ENCODE data around the gene MBLAC1.

Gene MBLAC1

GRCh38 chr7:100154651-100155491, 28.1 kb downstream of the MBLAC1 start:
- no peak for DNase-seq (ENCODE audit: low read depth)

GRCh38 chr7:100155553-100156317, 29.0 kb downstream of the MBLAC1 start:
- no peak for DNase-seq (ENCODE audit: low read depth)

- no peak for DNase-seq (ENCODE audit: low read depth)
Measured at GRCh38 chr7:100156331-100157068, 29.7 kb downstream of the MBLAC1 start.

- DNase-seq (ENCODE audit: low read depth), result no peak
Measured at GRCh38 chr7:100157069-100157333, 30.2 kb downstream of the MBLAC1 start.

GRCh38 chr7:100157334-100158228, 30.8 kb downstream of the MBLAC1 start:
- no peak for DNase-seq (ENCODE audit: low read depth)

GRCh38 chr7:100158229-100159098, 31.7 kb downstream of the MBLAC1 start, which contains the start of gene TRAPPC14:
Gene TRAPPC14 (minus strand): TSS chr7:100158723. CDS start chr7:100158499, 224 bp downstream.
- peak; percentile 83 for DNase-seq (ENCODE audit: low read depth)

- DNase-seq (ENCODE audit: low read depth), result no peak
Measured at GRCh38 chr7:100159099-100159623, 32.4 kb downstream of the MBLAC1 start.

GRCh38 chr7:100160067-100160466, 33.3 kb downstream of the MBLAC1 start:
- no peak for DNase-seq (ENCODE audit: low read depth)

GRCh38 chr7:100163006-100163531, 36.3 kb downstream of the MBLAC1 start:
- DNase-seq (ENCODE audit: low read depth), result no peak

GRCh38 chr7:100163871-100164270, 37.1 kb downstream of the MBLAC1 start:
- no peak for DNase-seq (ENCODE audit: low read depth)

GRCh38 chr7:100166317-100166940, 39.7 kb downstream of the MBLAC1 start:
- no peak for DNase-seq (ENCODE audit: low read depth)

- no peak for DNase-seq (ENCODE audit: low read depth)
Measured at GRCh38 chr7:100166970-100167911, 40.5 kb downstream of the MBLAC1 start.

- DNase-seq (ENCODE audit: low read depth), result no peak
Measured at GRCh38 chr7:100167912-100168323, 41.2 kb downstream of the MBLAC1 start.

- DNase-seq (ENCODE audit: low read depth), result no peak
Measured at GRCh38 chr7:100169147-100169850, 42.5 kb downstream of the MBLAC1 start.

- DNase-seq (ENCODE audit: low read depth), result no peak
Measured at GRCh38 chr7:100170101-100170897, 43.5 kb downstream of the MBLAC1 start.

- no peak for DNase-seq (ENCODE audit: low read depth)
Measured at GRCh38 chr7:100171087-100171681, 44.4 kb downstream of the MBLAC1 start.

- no peak for DNase-seq (ENCODE audit: low read depth)
Measured at GRCh38 chr7:100171840-100172239, 45.1 kb downstream of the MBLAC1 start.

Data from stimulated activated CD8-positive, alpha-beta memory T cell treated with anti-CD3 and anti-CD28 coated beads, Interleukin-12 subunit alpha, Interleukin-12 subunit beta, amount 100 ng/mL, for 4 hours (primary cell).